H9 (cell line): Measurements from ENCODE around the gene MEP1A. TPM values are rescaled to one million over a fixed set of nuclear protein-coding genes. Genes with fewer than 3 reads are reported as not detected.

ENCODE experiments used
- DNase-seq: peaks from one replicate; pipeline ENCODE4 v3.0.0-alpha.2; 2017
- H2AFZ ChIP-seq: one replicate; pipeline ENCODE4 v1.6.1; 2013; ENCODE audit warnings: mild to moderate bottlenecking, low read length, control low read depth, moderate library complexity
- H2AK5ac ChIP-seq: 2 replicates; pipeline ENCODE4 v1.6.1; 2013; ENCODE audit warnings: low read length, control low read depth, mixed read lengths; ENCODE audit not compliant: insufficient read length
- H2BK120ac ChIP-seq: one replicate; pipeline ENCODE4 v1.6.1; 2013; ENCODE audit warnings: low read depth, mild to moderate bottlenecking, low read length, control low read depth, inconsistent platforms; ENCODE audit not compliant: poor library complexity, severe bottlenecking
- H2BK12ac ChIP-seq: 2 replicates; pipeline ENCODE4 v1.6.1; 2013; ENCODE audit warnings: low read length, control low read depth, mixed read lengths, low read depth; ENCODE audit not compliant: insufficient read length
- H2BK15ac ChIP-seq: 2 replicates; pipeline ENCODE4 v1.6.1; 2013; ENCODE audit warnings: low read depth, low read length, control low read depth
- H2BK20ac ChIP-seq: one replicate; pipeline ENCODE4 v1.6.1; 2013; ENCODE audit warnings: low read depth, mild to moderate bottlenecking, low read length, control low read depth, inconsistent platforms; ENCODE audit not compliant: poor library complexity, severe bottlenecking
- H2BK5ac ChIP-seq: 2 replicates; pipeline ENCODE4 v1.6.1; 2013; ENCODE audit warnings: low read length, control low read depth, mixed read lengths; ENCODE audit not compliant: insufficient read length
- H3K14ac ChIP-seq: 2 replicates; pipeline ENCODE4 v1.6.1; 2013; ENCODE audit warnings: low read length, control low read depth; ENCODE audit not compliant: insufficient read depth
- H3K18ac ChIP-seq: 2 replicates; pipeline ENCODE4 v1.6.1; 2013; ENCODE audit warnings: low read depth, mild to moderate bottlenecking, mixed read lengths, low read length, control low read depth; ENCODE audit not compliant: insufficient read length
- H3K23ac ChIP-seq: 2 replicates; pipeline ENCODE4 v1.6.1; 2013; ENCODE audit warnings: low read length, control low read depth, mixed read lengths, low read depth; ENCODE audit not compliant: insufficient read length
- H3K23me2 ChIP-seq: 2 replicates; pipeline ENCODE4 v1.6.1; 2013; ENCODE audit warnings: low read depth, mild to moderate bottlenecking, mixed read lengths, low read length, control low read depth; ENCODE audit not compliant: insufficient read length, poor library complexity, severe bottlenecking
- H3K27ac ChIP-seq: 2 replicates; pipeline ENCODE4 v1.5.1; 2013; ENCODE audit warnings: low read length, control low read depth, mixed read lengths, low read depth; ENCODE audit not compliant: insufficient read length
- H3K27me3 ChIP-seq: 2 replicates; pipeline ENCODE4 v1.6.1; 2013; ENCODE audit warnings: low read length, control low read depth, inconsistent platforms; ENCODE audit not compliant: insufficient read depth
- H3K4ac ChIP-seq: 2 replicates; pipeline ENCODE4 v1.6.1; 2013; ENCODE audit warnings: low read depth, mild to moderate bottlenecking, control low read depth, inconsistent platforms, low read length, moderate library complexity
- H3K4me1 ChIP-seq: 2 replicates; pipeline ENCODE4 v1.6.1; 2013; ENCODE audit warnings: low read length, control low read depth, inconsistent platforms; ENCODE audit not compliant: insufficient read depth
- H3K4me2 ChIP-seq: 2 replicates; pipeline ENCODE4 v1.6.1; 2013; ENCODE audit warnings: low read length, control low read depth, mixed read lengths; ENCODE audit not compliant: insufficient read length, insufficient read depth
- H3K56ac ChIP-seq: 2 replicates; pipeline ENCODE4 v1.6.1; 2013; ENCODE audit warnings: low read depth, mild to moderate bottlenecking, mixed read lengths, low read length, control low read depth; ENCODE audit not compliant: insufficient read length
- H3K79me1 ChIP-seq: 2 replicates; pipeline ENCODE4 v1.6.1; 2013; ENCODE audit warnings: low read depth, mild to moderate bottlenecking, moderate library complexity, low read length, control low read depth, inconsistent platforms; ENCODE audit not compliant: insufficient read depth, poor library complexity, severe bottlenecking
- H3K79me2 ChIP-seq: 2 replicates; pipeline ENCODE4 v1.6.1; 2013; ENCODE audit warnings: low read length, control low read depth, inconsistent platforms; ENCODE audit not compliant: insufficient read depth
- H3K9ac ChIP-seq: 2 replicates; pipeline ENCODE4 v1.6.1; 2013; ENCODE audit warnings: low read length, control low read depth, mixed read lengths; ENCODE audit not compliant: insufficient read length; ENCODE audit errors: extremely low read depth
- H3K9me3 ChIP-seq: one replicate; pipeline ENCODE4 v1.6.1; 2013; ENCODE audit warnings: low read depth, low read length, inconsistent platforms; ENCODE audit not compliant: control insufficient read depth
- H3T11ph ChIP-seq: one replicate; pipeline ENCODE4 v1.6.1; 2013; ENCODE audit warnings: mild to moderate bottlenecking, low read length, control low read depth, inconsistent platforms
- H4K20me1 ChIP-seq: one replicate; pipeline ENCODE4 v1.6.1; 2013; ENCODE audit not compliant: control insufficient read depth, insufficient read length, insufficient read depth
- H4K5ac ChIP-seq: 2 replicates; pipeline ENCODE4 v1.6.1; 2013; ENCODE audit warnings: low read depth, mild to moderate bottlenecking, mixed read lengths, low read length, control low read depth; ENCODE audit not compliant: insufficient read length
- H4K8ac ChIP-seq: replicated peaks from 2 replicates; pipeline ENCODE4 v1.6.1; 2013; ENCODE audit warnings: low read length, control low read depth, mixed read lengths, low read depth; ENCODE audit not compliant: insufficient read length
- H4K91ac ChIP-seq: 2 replicates; pipeline ENCODE4 v1.6.1; 2013; ENCODE audit warnings: low read depth, mild to moderate bottlenecking, moderate library complexity, mixed read lengths, low read length, control low read depth; ENCODE audit not compliant: insufficient read length
- H3K27ac Mint-ChIP-seq, 3 experiments: 2 replicates in 2 of 3; 3 replicates in 1 of 3; pipeline ENCODE4 v1.8.0; 2020 to 2021; ENCODE audit warnings: mixed read lengths in 3 of 3, mild to moderate bottlenecking in 1 of 3, moderate library complexity in 1 of 3
- H3K27me3 Mint-ChIP-seq: 2 replicates; pipeline ENCODE4 v1.8.0; 2021; ENCODE audit warnings: low read depth, mild to moderate bottlenecking, moderate library complexity, mixed read lengths
- H3K36me3 Mint-ChIP-seq, 3 experiments: 2 replicates in 2 of 3; 3 replicates in 1 of 3; pipeline ENCODE4 v1.8.0; 2020 to 2021; ENCODE audit warnings: low read depth in 3 of 3, mixed read lengths in 3 of 3; ENCODE audit not compliant: insufficient read depth in 1 of 3
- H3K4me1 Mint-ChIP-seq, 2 experiments: 2 replicates each; pipeline ENCODE4 v1.8.0; 2020; ENCODE audit warnings: mixed read lengths in 2 of 2
- H3K4me3 Mint-ChIP-seq, 2 experiments: 2 replicates in 1 of 2; 3 replicates in 1 of 2; pipeline ENCODE4 v1.8.0; 2020 to 2021; ENCODE audit warnings: mild to moderate bottlenecking in 2 of 2, mixed read lengths in 2 of 2, moderate library complexity in 1 of 2
- H3K9me3 Mint-ChIP-seq, 2 experiments: 2 replicates in 1 of 2; 3 replicates in 1 of 2; pipeline ENCODE4 v1.8.0; 2020; ENCODE audit warnings: mild to moderate bottlenecking in 2 of 2, mixed read lengths in 2 of 2, moderate library complexity in 1 of 2
- CTCF ChIP-seq: fragments of 200-600 bp; sonication (generic); conservative IDR thresholded peaks from 3 replicates; pipeline ENCODE4 v1.8.0; 2021; ENCODE audit warnings: antibody characterized with exemption, mild to moderate bottlenecking
- WGBS: extraction: QIAGEN DNeasy Blood & Tissue Kit; methylation state at CpG from one replicate; pipeline ENCODE4 v1.1.7; 2013; ENCODE audit warnings: missing lambda C conversion rate, low lambda C conversion rate, mixed read lengths; ENCODE audit not compliant: insufficient read length; ENCODE audit errors: extremely low coverage; 5-methylcytosine and 5-hydroxymethylcytosine counted together
- total RNA-seq: library from RNA; stranded (reverse); gene quantifications from 2 replicates; pipeline ENCODE4 v1.2.1, GENCODE V29; 2021

The MEP1A gene
- total RNA-seq, 1 experiment from 2014 or later, result not detected

- no peak overlapping the region for H3K14ac ChIP-seq
- no peak overlapping the region for H4K8ac ChIP-seq
- no peaks in the 10 kb centered on the region for H3K27me3 ChIP-seq
- no peak overlapping the region for H2BK5ac ChIP-seq
- no peak overlapping the region for H2AK5ac ChIP-seq
- no peak overlapping the region for H3K27ac ChIP-seq
- no peak overlapping the region for H2BK15ac ChIP-seq
- H3K4ac ChIP-seq, result no peak overlapping the region
- H3K79me1 ChIP-seq, result no peaks in the 10 kb centered on the region
- no peak overlapping the region for H3K4me3 Mint-ChIP-seq
- DNase-seq, result no peak
- no peak overlapping the region for H3K9ac ChIP-seq
- H2BK12ac ChIP-seq, result no peak overlapping the region
- no peaks in the 10 kb centered on the region for H3K9me3 Mint-ChIP-seq
- no peak for TF ChIP-seq CTCF
- H2BK120ac ChIP-seq, result no peak overlapping the region
- no peaks in the 10 kb centered on the region for H3K4me1 ChIP-seq
- no peaks in the 10 kb centered on the region for H4K20me1 ChIP-seq
- no peak overlapping the region for H3K18ac ChIP-seq
- H3K4me2 ChIP-seq, result no peak overlapping the region
- H2BK20ac ChIP-seq, result no peak overlapping the region
- H3K4me1 Mint-ChIP-seq, result no peaks in the 10 kb centered on the region
- no peaks in the 10 kb centered on the region for H3K36me3 Mint-ChIP-seq
- no peak overlapping the region for H2AFZ ChIP-seq
- H3K79me2 ChIP-seq, result no peaks in the 10 kb centered on the region
- no peak overlapping the region for H3K56ac ChIP-seq
- H3T11ph ChIP-seq, result no peak overlapping the region
- H3K23ac ChIP-seq, result no peak overlapping the region
- no peak overlapping the region for H4K91ac ChIP-seq
- WGBS, result no CpG with 5 or more reads among the region's 3 CpGs
- H3K27ac Mint-ChIP-seq, result no peak overlapping the region
- no peaks in the 10 kb centered on the region for H3K9me3 ChIP-seq
- H3K23me2 ChIP-seq, result no peaks in the 10 kb centered on the region
- H3K27me3 Mint-ChIP-seq, result no peaks in the 10 kb centered on the region
- no peak overlapping the region for H4K5ac ChIP-seq
Observed at GRCh38 chr6:46794068-46794467, 879 bp downstream of the MEP1A start.
